Measurements from ENCODE around the gene NRAS.

DNA sequence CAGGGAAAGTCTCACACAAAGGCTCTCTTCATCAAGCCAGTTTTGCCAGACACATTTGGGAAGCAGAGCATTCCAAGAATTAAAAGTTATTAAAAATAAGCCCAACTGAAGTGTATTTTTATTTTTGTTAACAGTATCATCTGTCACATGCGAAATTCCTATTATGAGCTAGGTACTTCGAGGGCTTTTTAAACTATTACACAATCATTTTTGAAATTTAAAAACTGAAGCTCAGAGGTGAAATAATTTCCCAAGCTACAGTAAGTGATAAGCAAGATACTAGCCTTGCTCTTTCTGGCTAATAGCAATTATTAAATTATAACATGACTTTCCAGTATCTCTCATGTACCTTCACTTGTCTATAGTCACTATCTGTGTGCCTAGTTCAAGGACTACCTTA, 12.0 kb upstream of the NRAS start:
- TF ChIP-seq, protein P1, sequence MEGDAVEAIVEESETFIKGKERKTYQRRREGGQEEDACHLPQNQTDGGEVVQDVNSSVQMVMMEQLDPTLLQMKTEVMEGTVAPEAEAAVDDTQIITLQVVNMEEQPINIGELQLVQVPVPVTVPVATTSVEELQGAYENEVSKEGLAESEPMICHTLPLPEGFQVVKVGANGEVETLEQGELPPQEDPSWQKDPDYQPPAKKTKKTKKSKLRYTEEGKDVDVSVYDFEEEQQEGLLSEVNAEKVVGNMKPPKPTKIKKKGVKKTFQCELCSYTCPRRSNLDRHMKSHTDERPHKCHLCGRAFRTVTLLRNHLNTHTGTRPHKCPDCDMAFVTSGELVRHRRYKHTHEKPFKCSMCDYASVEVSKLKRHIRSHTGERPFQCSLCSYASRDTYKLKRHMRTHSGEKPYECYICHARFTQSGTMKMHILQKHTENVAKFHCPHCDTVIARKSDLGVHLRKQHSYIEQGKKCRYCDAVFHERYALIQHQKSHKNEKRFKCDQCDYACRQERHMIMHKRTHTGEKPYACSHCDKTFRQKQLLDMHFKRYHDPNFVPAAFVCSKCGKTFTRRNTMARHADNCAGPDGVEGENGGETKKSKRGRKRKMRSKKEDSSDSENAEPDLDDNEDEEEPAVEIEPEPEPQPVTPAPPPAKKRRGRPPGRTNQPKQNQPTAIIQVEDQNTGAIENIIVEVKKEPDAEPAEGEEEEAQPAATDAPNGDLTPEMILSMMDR (IDR thresholded peaks at IDR 0.05) = no peak
- no peak for TF ChIP-seq POLR2AphosphoS5 (IDR thresholded peaks at IDR 0.05)
